Trophoblast cell (in vitro differentiated cells and primary cell): ENCODE data around the gene POU2AF2.

ENCODE experiments used
- DNase-seq, 2 donors: peaks; one replicate each; pipeline ENCODE4 v3.0.0-alpha.2; 2016
- H2AFZ ChIP-seq: 2 replicates; pipeline ENCODE4 v1.6.1; 2013; ENCODE audit warnings: low read length, moderate library complexity, mild to moderate bottlenecking; ENCODE audit not compliant: insufficient read depth, poor library complexity
- H2AK5ac ChIP-seq: 2 replicates; pipeline ENCODE4 v1.6.1; 2013; ENCODE audit warnings: mild to moderate bottlenecking, low read length
- H2BK120ac ChIP-seq: 2 replicates; pipeline ENCODE4 v1.6.1; 2013; ENCODE audit warnings: low read length, mild to moderate bottlenecking, moderate library complexity; ENCODE audit not compliant: insufficient read depth, poor library complexity
- H2BK12ac ChIP-seq: 2 replicates; pipeline ENCODE4 v1.6.1; 2013; ENCODE audit warnings: mild to moderate bottlenecking, low read length, moderate library complexity
- H2BK5ac ChIP-seq: 2 replicates; pipeline ENCODE4 v1.6.1; 2013; ENCODE audit warnings: low read length, low read depth, moderate library complexity, mild to moderate bottlenecking; ENCODE audit not compliant: poor library complexity
- H3K14ac ChIP-seq: 2 replicates; pipeline ENCODE4 v1.6.1; 2013; ENCODE audit warnings: mild to moderate bottlenecking, low read length
- H3K18ac ChIP-seq: 2 replicates; pipeline ENCODE4 v1.6.1; 2013; ENCODE audit warnings: mild to moderate bottlenecking, low read length
- H3K23ac ChIP-seq: 2 replicates; pipeline ENCODE4 v1.6.1; 2013; ENCODE audit warnings: low read length
- H3K27ac ChIP-seq: 2 replicates; pipeline ENCODE4 v1.5.1; 2013; ENCODE audit warnings: low read depth, mild to moderate bottlenecking, inconsistent platforms, low read length, moderate library complexity
- H3K27me3 ChIP-seq: 2 replicates; pipeline ENCODE4 v1.6.1; 2013; ENCODE audit warnings: inconsistent platforms, mild to moderate bottlenecking, low read length, moderate library complexity; ENCODE audit not compliant: insufficient read depth
- H3K36me3 ChIP-seq, 2 experiments: 1 replicate in 1 of 2; 2 replicates in 1 of 2; pipeline ENCODE4 v1.6.1; 2013; ENCODE audit warnings: low read length in 2 of 2, mild to moderate bottlenecking in 2 of 2, moderate library complexity in 1 of 2; ENCODE audit not compliant: insufficient read depth in 2 of 2, control insufficient read depth in 1 of 2
- H3K4ac ChIP-seq: 2 replicates; pipeline ENCODE4 v1.6.1; 2013; ENCODE audit warnings: low read depth, mild to moderate bottlenecking, low read length, moderate library complexity
- H3K4me1 ChIP-seq, 2 experiments: 1 replicate in 1 of 2; 2 replicates in 1 of 2; pipeline ENCODE4 v1.6.1; 2013; ENCODE audit warnings: low read length in 2 of 2, mild to moderate bottlenecking in 2 of 2, moderate library complexity in 1 of 2; ENCODE audit not compliant: insufficient read depth in 2 of 2, control insufficient read depth in 1 of 2
- H3K4me2 ChIP-seq: 2 replicates; pipeline ENCODE4 v1.6.1; 2013; ENCODE audit warnings: inconsistent platforms, mild to moderate bottlenecking, low read length, moderate library complexity
- H3K4me3 ChIP-seq: 2 replicates; pipeline ENCODE4 v1.5.1; 2013; ENCODE audit warnings: mild to moderate bottlenecking, low read depth, low read length, inconsistent platforms
- H3K79me1 ChIP-seq: one replicate; pipeline ENCODE4 v1.6.1; 2013; ENCODE audit warnings: low read length
- H3K79me2 ChIP-seq: 2 replicates; pipeline ENCODE4 v1.6.1; 2013; ENCODE audit warnings: low read length, mild to moderate bottlenecking; ENCODE audit not compliant: control insufficient read depth, insufficient read depth, poor library complexity
- H3K9ac ChIP-seq: 2 replicates; pipeline ENCODE4 v1.6.1; 2013; ENCODE audit warnings: mild to moderate bottlenecking, low read length
- H3K9me3 ChIP-seq: 2 replicates; pipeline ENCODE4 v1.6.1; 2013; ENCODE audit warnings: low read depth, mild to moderate bottlenecking, control low read depth, inconsistent platforms, low read length; ENCODE audit not compliant: insufficient read depth
- H4K12ac ChIP-seq: 2 replicates; pipeline ENCODE4 v1.6.1; 2013; ENCODE audit warnings: low read depth, mild to moderate bottlenecking, low read length, moderate library complexity
- H4K8ac ChIP-seq: 2 replicates; pipeline ENCODE4 v1.6.1; 2013; ENCODE audit warnings: low read depth, mild to moderate bottlenecking, low read length, moderate library complexity
- H4K91ac ChIP-seq: one replicate; pipeline ENCODE4 v1.6.1; 2013; ENCODE audit warnings: low read depth, mild to moderate bottlenecking, low read length, moderate library complexity
- WGBS: extraction: QIAGEN DNeasy Blood & Tissue Kit; methylation state at CpG from one replicate; pipeline ENCODE4 v1.1.7; 2013; ENCODE audit warnings: missing lambda C conversion rate; ENCODE audit not compliant: insufficient read length, insufficient coverage; ENCODE audit errors: extremely low coverage; 5-methylcytosine and 5-hydroxymethylcytosine counted together

POU2AF2 gene

DNA sequence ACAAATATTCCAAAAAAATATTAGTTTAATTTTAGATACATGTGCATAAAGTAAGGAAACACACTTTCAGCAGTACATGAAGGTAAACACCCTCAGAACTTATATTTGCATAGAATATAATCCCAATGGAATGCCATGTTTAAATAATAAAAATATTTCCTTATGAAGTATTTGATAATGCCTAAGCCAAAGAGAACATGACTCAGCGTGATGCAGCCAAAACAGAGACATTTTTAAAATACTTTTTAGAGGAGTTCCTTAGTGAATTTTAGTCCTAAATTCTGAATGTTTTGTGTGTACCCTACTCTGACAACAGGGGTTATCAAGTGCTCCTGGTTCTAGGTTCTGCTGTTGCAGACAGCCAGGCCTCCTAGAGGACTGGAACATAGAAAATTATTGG lies 39.1 kb upstream of the POU2AF2 start:
- no peak overlapping the region for H3K9ac ChIP-seq
- DNase-seq = no peak
- no peak overlapping the region for H3K27ac ChIP-seq
- H3K18ac ChIP-seq = no peak overlapping the region
- no peaks in the 10 kb centered on the region for H3K79me2 ChIP-seq
- H3K4ac ChIP-seq = no peak overlapping the region
- H3K4me3 ChIP-seq = no peak overlapping the region
- no peak overlapping the region for H3K4me2 ChIP-seq
- H2AFZ ChIP-seq = no peak overlapping the region
- H4K12ac ChIP-seq = no peak overlapping the region
- H4K8ac ChIP-seq = no peak overlapping the region
- no peak overlapping the region for H2AK5ac ChIP-seq
- no peaks in the 10 kb centered on the region for H3K9me3 ChIP-seq
- no CpG with 5 or more reads among the region's 1 CpG for WGBS
- H2BK5ac ChIP-seq = no peak overlapping the region
- H3K79me1 ChIP-seq = no peaks in the 10 kb centered on the region
- no peak overlapping the region for H4K91ac ChIP-seq
- H2BK120ac ChIP-seq = no peak overlapping the region
- no peaks in the 10 kb centered on the region for H3K36me3 ChIP-seq
- H3K23ac ChIP-seq = no peak overlapping the region
- H3K27me3 ChIP-seq = no peaks in the 10 kb centered on the region
- no peak overlapping the region for H3K14ac ChIP-seq
- no peaks in the 10 kb centered on the region for H3K4me1 ChIP-seq
- no peak overlapping the region for H2BK12ac ChIP-seq

DNA sequence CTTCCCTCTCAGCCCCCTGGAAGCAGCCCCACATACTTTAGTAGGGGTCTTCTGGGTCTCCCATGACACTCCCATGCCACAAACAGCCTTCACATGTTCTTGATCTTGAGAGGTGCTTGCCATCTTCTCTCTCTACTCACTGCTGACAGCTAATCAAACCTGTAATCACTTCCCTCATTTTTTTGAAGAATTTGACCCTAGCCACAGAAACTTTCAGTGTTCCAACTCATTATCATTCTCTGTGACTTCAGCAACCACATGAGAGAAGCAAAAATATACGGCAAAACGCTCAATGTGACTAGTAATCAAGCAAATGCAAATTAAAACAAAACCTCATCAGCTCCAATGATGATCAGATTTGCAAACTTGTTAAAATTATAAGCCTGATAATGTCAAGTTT lies 38.3 kb upstream of the POU2AF2 start:
- DNase-seq = no peak
- Histone ChIP-seq H3K18ac (no peak overlapping the region), H2AK5ac (no peak overlapping the region), H2BK5ac (no peak overlapping the region), H3K9me3 (no peaks in the 10 kb centered on the region), H2BK12ac (no peak overlapping the region), H3K14ac (no peak overlapping the region), H4K12ac (no peak overlapping the region), H3K4me1 (no peaks in the 10 kb centered on the region), H3K4me3 (no peak overlapping the region), H3K23ac (no peak overlapping the region), H3K9ac (no peak overlapping the region), H3K79me1 (no peaks in the 10 kb centered on the region), H3K27ac (no peak overlapping the region), H3K27me3 (no peaks in the 10 kb centered on the region), H4K91ac (no peak overlapping the region), H2BK120ac (no peak overlapping the region), H3K79me2 (no peaks in the 10 kb centered on the region), H3K36me3 (no peaks in the 10 kb centered on the region), H3K4me2 (no peak overlapping the region), H2AFZ (no peak overlapping the region), H3K4ac (no peak overlapping the region), H4K8ac (no peak overlapping the region)
- no CpG with 5 or more reads among the region's 2 CpGs for WGBS

DNA sequence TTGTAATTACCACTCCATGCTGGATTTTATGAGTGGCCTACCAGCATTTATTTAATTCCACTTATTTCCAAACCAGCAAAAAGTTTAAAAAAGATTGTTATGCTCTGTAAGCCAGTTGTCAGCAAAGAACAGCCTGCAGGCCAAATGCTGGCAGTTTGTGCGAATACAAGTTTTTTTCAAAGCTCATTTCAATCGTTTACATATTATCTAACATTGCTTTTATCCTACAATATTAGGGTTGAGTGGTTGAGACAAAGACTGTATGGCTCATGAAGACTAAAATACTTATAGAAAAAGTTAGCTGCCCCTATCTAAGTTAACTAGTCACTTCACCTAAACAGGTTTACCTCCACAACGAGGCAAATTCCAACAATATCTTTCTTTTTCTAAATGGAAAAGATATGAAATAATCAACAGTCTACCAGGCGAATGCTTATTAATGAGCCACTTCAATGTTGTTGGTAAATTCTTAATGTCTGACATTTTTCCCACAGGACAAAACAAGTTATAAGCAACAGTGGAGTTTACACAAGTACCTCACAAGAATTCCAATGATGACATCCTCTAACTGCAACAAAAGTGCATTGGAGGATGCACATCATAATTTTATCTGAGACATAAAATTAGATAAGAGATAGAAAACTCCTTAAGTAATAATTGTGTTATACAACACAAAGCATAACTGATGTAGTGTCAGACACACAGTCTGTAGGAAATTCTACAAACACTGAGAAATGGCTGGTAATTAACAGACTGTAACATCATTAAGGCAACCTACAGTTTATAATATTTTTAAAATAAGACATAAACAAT lies 35.8 kb upstream of the POU2AF2 start:
- no peaks in the 10 kb centered on the region for H3K79me1 ChIP-seq
- H3K4me1 ChIP-seq = no peaks in the 10 kb centered on the region
- H3K27me3 ChIP-seq = no peaks in the 10 kb centered on the region
- no peak overlapping the region for H3K4ac ChIP-seq
- H2BK120ac ChIP-seq = no peak overlapping the region
- no peak overlapping the region for H2BK12ac ChIP-seq
- no peak overlapping the region for H3K14ac ChIP-seq
- H2AFZ ChIP-seq = no peak overlapping the region
- H3K23ac ChIP-seq = no peak overlapping the region
- no peaks in the 10 kb centered on the region for H3K79me2 ChIP-seq
- H3K27ac ChIP-seq = no peak overlapping the region
- H4K12ac ChIP-seq = no peak overlapping the region
- no peak overlapping the region for H2AK5ac ChIP-seq
- no peak overlapping the region for H2BK5ac ChIP-seq
- no peak overlapping the region for H3K4me2 ChIP-seq
- no peak overlapping the region for H3K18ac ChIP-seq
- H3K4me3 ChIP-seq = no peak overlapping the region
- H3K9ac ChIP-seq = no peak overlapping the region
- no peaks in the 10 kb centered on the region for H3K36me3 ChIP-seq
- no peak overlapping the region for H4K91ac ChIP-seq
- H4K8ac ChIP-seq = no peak overlapping the region
- H3K9me3 ChIP-seq = no peaks in the 10 kb centered on the region
- no CpG with 5 or more reads among the region's 4 CpGs for WGBS
- DNase-seq = no peak

DNA sequence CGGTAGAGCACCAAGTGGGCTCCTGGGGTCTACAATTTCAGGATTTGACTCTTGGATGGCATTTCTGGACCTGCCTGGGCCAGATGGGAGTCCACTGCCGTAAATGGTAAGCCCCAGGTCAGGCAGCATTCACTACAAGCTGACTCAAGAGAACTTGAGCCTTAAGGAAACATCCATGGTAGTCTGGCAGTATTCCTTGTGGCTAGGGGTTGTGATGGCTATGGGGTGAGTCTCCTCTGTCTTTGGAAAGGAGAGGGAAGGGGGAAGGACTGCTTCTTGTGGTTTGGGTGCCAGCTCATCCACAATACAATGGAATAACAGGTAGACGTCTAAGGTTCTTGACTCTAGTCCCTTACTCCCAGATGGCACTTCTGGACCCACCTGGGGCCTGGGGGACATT lies 32.3 kb upstream of the POU2AF2 start:
- no CpG with 5 or more reads among the region's 3 CpGs for WGBS
- Histone ChIP-seq H3K27me3 (no peaks in the 10 kb centered on the region), H3K4me1 (no peaks in the 10 kb centered on the region), H3K4me2 (no peak overlapping the region), H3K18ac (no peak overlapping the region), H4K8ac (no peak overlapping the region), H4K12ac (no peak overlapping the region), H3K14ac (no peak overlapping the region), H3K36me3 (no peaks in the 10 kb centered on the region), H2AFZ (no peak overlapping the region), H2BK5ac (no peak overlapping the region), H3K79me2 (no peaks in the 10 kb centered on the region), H3K9me3 (no peaks in the 10 kb centered on the region), H3K4me3 (no peak overlapping the region), H3K27ac (no peak overlapping the region), H2AK5ac (no peak overlapping the region), H3K4ac (no peak overlapping the region), H3K9ac (no peak overlapping the region), H2BK12ac (no peak overlapping the region), H2BK120ac (no peak overlapping the region), H3K79me1 (no peaks in the 10 kb centered on the region), H3K23ac (no peak overlapping the region), H4K91ac (no peak overlapping the region)
- DNase-seq = no peak
